Endothelial cell of umbilical vein (primary cell): ENCODE data around the gene SULT4A1.

Experiments
- CTCF ChIP-seq, 2 donors: IDR thresholded peaks; 1 replicate in 1 of 2; 2 replicates in 1 of 2; pipeline ENCODE4 v1.5.1; 2011; ENCODE audit warnings: low read length in 2 of 2, mild to moderate bottlenecking in 2 of 2, moderate library complexity in 2 of 2, control low read depth in 1 of 2, inconsistent platforms in 1 of 2, low read depth in 1 of 2; ENCODE audit not compliant: insufficient read depth in 1 of 2; ENCODE audit errors: extremely low read depth in 1 of 2
- EZH2 ChIP-seq: IDR thresholded peaks from 2 replicates; pipeline ENCODE4 v1.6.1; 2012; ENCODE audit warnings: borderline replicate concordance, low read depth, mild to moderate bottlenecking, moderate library complexity, low read length, inconsistent platforms; ENCODE audit not compliant: severe bottlenecking
- FOS ChIP-seq: IDR thresholded peaks from 2 replicates; pipeline ENCODE4 v1.6.1; 2011; ENCODE audit warnings: mild to moderate bottlenecking, low read length, moderate library complexity, borderline replicate concordance; ENCODE audit not compliant: insufficient read depth
- POLR2A ChIP-seq: IDR thresholded peaks from 2 replicates; pipeline ENCODE4 v1.6.1; 2012; ENCODE audit warnings: low read depth, mild to moderate bottlenecking, control low read depth, low read length
- POLR2AphosphoS5 ChIP-seq: IDR thresholded peaks from 2 replicates; pipeline ENCODE4 v1.6.1; 2012; ENCODE audit warnings: low read depth, mild to moderate bottlenecking, control low read depth, low read length, moderate library complexity; ENCODE audit not compliant: insufficient read depth

- TF ChIP-seq CTCF (IDR thresholded peaks at IDR 0.05; ENCODE audit: extremely low read depth in 1 of 2, insufficient read depth in 1 of 2, low read depth in 1 of 2, low read length in 2 of 2) (no peak), FOS (no peak), POLR2A (no peak), EZH2 (no peak), POLR2AphosphoS5 (no peak)
These were observed 26.6 kb downstream of the SULT4A1 start for GRCh38 chr22:43835736-43836135.
